ENCODE data around the gene ZNF429. TPM values are rescaled to one million over a fixed set of nuclear protein-coding genes. Genes with fewer than 3 reads are reported as not detected.
"Not testable (repeated sequence)": the region's sequence is repeated elsewhere in the genome, so short reads cannot be mapped to it uniquely, and the experiment has no call there.

The ZNF429 gene
- total RNA-seq, 1 experiment from 2014 or later, result 1.6 TPM

GRCh38 chr19:21498651-21499050, 6.8 kb upstream of the ZNF429 start:
- in situ Hi-C loops (cut with HindIII; ENCODE audit: low pct_unique_long_range_greater_than_20kb, low sequenced_read_pairs), result no loop called here
- no peak for DNase-seq (ENCODE audit: low read depth, low spot score)

- in situ Hi-C loops (cut with HindIII; ENCODE audit: low pct_unique_long_range_greater_than_20kb, low sequenced_read_pairs), result no loop called here
- no peak for DNase-seq (ENCODE audit: low read depth, low spot score)
Observed at GRCh38 chr19:21508198-21508597, 2.8 kb downstream of the ZNF429 start.

GRCh38 chr19:21511058-21511457, 5.7 kb downstream of the ZNF429 start:
- DNase-seq (ENCODE audit: low read depth, low spot score); in situ Hi-C loops (cut with HindIII; ENCODE audit: low pct_unique_long_range_greater_than_20kb, low sequenced_read_pairs): not testable (repeated sequence)

GRCh38 chr19:21512609-21513008, 7.2 kb downstream of the ZNF429 start:
- in situ Hi-C loops (cut with HindIII; ENCODE audit: low pct_unique_long_range_greater_than_20kb, low sequenced_read_pairs); DNase-seq (ENCODE audit: low read depth, low spot score): not testable (repeated sequence)

- no peak for DNase-seq (ENCODE audit: low read depth, low spot score)
- in situ Hi-C loops (cut with HindIII; ENCODE audit: low pct_unique_long_range_greater_than_20kb, low sequenced_read_pairs), result no loop called here
Observed at GRCh38 chr19:21513651-21514050, 8.2 kb downstream of the ZNF429 start.

GRCh38 chr19:21519488-21519887, 14.1 kb downstream of the ZNF429 start:
- in situ Hi-C loops (cut with HindIII; ENCODE audit: low pct_unique_long_range_greater_than_20kb, low sequenced_read_pairs), result no loop called here
- DNase-seq (ENCODE audit: low read depth, low spot score), result no peak

GRCh38 chr19:21532904-21533303, 27.5 kb downstream of the ZNF429 start:
- in situ Hi-C loops (cut with HindIII; ENCODE audit: low pct_unique_long_range_greater_than_20kb, low sequenced_read_pairs), result no loop called here
- no peak for DNase-seq (ENCODE audit: low read depth, low spot score)

- in situ Hi-C loops (cut with HindIII; ENCODE audit: low pct_unique_long_range_greater_than_20kb, low sequenced_read_pairs); DNase-seq (ENCODE audit: low read depth, low spot score): not testable (repeated sequence)
Observed at GRCh38 chr19:21536741-21537290, 31.4 kb downstream of the ZNF429 start.

- DNase-seq (ENCODE audit: low read depth, low spot score), result no peak
- in situ Hi-C loops (cut with HindIII; ENCODE audit: low pct_unique_long_range_greater_than_20kb, low sequenced_read_pairs), result no loop called here
Observed at GRCh38 chr19:21559444-21559843, 54.0 kb downstream of the ZNF429 start.

GRCh38 chr19:21564406-21564805, 59.0 kb downstream of the ZNF429 start:
- in situ Hi-C loops (cut with HindIII; ENCODE audit: low pct_unique_long_range_greater_than_20kb, low sequenced_read_pairs), result no loop called here
- DNase-seq (ENCODE audit: low read depth, low spot score), result no peak

- in situ Hi-C loops (cut with HindIII; ENCODE audit: low pct_unique_long_range_greater_than_20kb, low sequenced_read_pairs), result no loop called here
- no peak for DNase-seq (ENCODE audit: low read depth, low spot score)
Observed at GRCh38 chr19:21566073-21566472, 60.7 kb downstream of the ZNF429 start.

- in situ Hi-C loops (cut with HindIII; ENCODE audit: low pct_unique_long_range_greater_than_20kb, low sequenced_read_pairs); DNase-seq (ENCODE audit: low read depth, low spot score): not testable (repeated sequence)
Observed at GRCh38 chr19:21567806-21568205, 62.4 kb downstream of the ZNF429 start.

GRCh38 chr19:21568816-21569493, 63.6 kb downstream of the ZNF429 start:
- DNase-seq (ENCODE audit: low read depth, low spot score), result peak; percentile 54

GRCh38 chr19:21569494-21569865, 64.1 kb downstream of the ZNF429 start:
- DNase-seq (ENCODE audit: low read depth, low spot score), result peak; percentile 1
- in situ Hi-C loops (cut with HindIII; ENCODE audit: low pct_unique_long_range_greater_than_20kb, low sequenced_read_pairs), result no loop called here

More at GRCh38 chr19:21568816-21569493, 63.6 kb downstream of the ZNF429 start:
- in situ Hi-C loops (cut with HindIII; ENCODE audit: low pct_unique_long_range_greater_than_20kb, low sequenced_read_pairs), result no loop called here

GRCh38 chr19:21571316-21571715, 65.9 kb downstream of the ZNF429 start:
- in situ Hi-C loops (cut with HindIII; ENCODE audit: low pct_unique_long_range_greater_than_20kb, low sequenced_read_pairs), result no loop called here
- DNase-seq (ENCODE audit: low read depth, low spot score), result no peak

GRCh38 chr19:21574607-21575006, 69.2 kb downstream of the ZNF429 start:
- no peak for DNase-seq (ENCODE audit: low read depth, low spot score)
- in situ Hi-C loops (cut with HindIII; ENCODE audit: low pct_unique_long_range_greater_than_20kb, low sequenced_read_pairs), result no loop called here

- in situ Hi-C loops (cut with HindIII; ENCODE audit: low pct_unique_long_range_greater_than_20kb, low sequenced_read_pairs), result no loop called here
- DNase-seq (ENCODE audit: low read depth, low spot score), result no peak
Observed at GRCh38 chr19:21576481-21576880, 71.1 kb downstream of the ZNF429 start.

- no peak for DNase-seq (ENCODE audit: low read depth, low spot score)
- in situ Hi-C loops (cut with HindIII; ENCODE audit: low pct_unique_long_range_greater_than_20kb, low sequenced_read_pairs), result no loop called here
Observed at GRCh38 chr19:21580101-21580500, 74.7 kb downstream of the ZNF429 start.

- in situ Hi-C loops (cut with HindIII; ENCODE audit: low pct_unique_long_range_greater_than_20kb, low sequenced_read_pairs), result no loop called here
- no peak for DNase-seq (ENCODE audit: low read depth, low spot score)
Observed at GRCh38 chr19:21580818-21581217, 75.4 kb downstream of the ZNF429 start.

Measured in SK-MEL-5 (cell line).